Muscle of arm (tissue), 12 donors: ENCODE measurements around the gene FDXR. TPM values are rescaled to one million over a fixed set of nuclear protein-coding genes. Genes with fewer than 3 reads are reported as not detected.

ENCODE experiments used
- DNase-seq: peaks from one replicate; pipeline ENCODE4 v3.0.0-alpha.2; 2013
- polyA plus RNA-seq, 12 donors: library from polyadenylated mRNA; unstranded; fragments of 120-200 nt; gene quantifications; one replicate each; pipeline ENCODE4 v1.2.1, GENCODE V29; 2013; ENCODE audit not compliant: insufficient read length in 12 of 12

Gene FDXR
- polyA plus RNA-seq, 12 donors = 1.8 to 6.1 (median 2.6) TPM; not detected in 2

DNA sequence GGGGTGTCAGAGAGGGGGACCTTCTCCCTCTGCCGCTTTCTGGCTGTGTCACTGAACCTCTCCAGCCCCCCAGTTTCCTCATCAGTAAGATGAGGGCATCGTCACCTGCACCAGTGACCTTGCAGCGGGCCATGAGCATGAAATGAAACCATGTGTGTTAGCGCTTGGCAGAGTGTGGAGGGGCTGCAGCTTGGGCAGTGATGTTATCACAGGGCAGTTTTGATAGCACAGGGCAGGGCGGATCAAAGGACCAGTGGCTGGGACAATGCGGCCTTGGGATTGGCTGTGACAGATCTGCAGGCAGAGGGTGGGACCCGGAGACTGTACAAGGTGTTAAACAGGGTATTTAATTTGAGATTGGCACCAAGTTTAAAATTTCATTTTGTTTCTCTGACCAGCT is 57.7 kb downstream of the FDXR start:
- DNase-seq = no peak

DNA sequence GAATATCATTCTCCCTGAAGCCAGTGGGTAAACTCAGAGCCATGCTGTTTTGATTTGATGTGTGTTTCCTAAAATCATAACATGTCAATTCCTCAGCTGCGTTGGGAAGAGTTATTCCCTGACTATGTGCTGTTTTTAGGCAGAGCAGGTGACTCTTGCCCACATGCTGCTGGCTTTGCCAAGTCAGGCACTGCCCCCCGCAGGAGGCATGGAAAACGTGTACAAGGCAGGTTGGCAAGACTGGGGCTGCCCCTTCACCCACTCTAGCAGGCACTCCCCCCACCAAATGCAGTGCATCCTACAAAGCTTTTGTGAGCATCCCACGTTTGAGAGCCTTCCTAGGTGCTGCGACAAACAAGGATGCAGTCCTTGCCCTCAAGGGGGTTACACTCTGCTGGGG is 58.3 kb downstream of the FDXR start:
- DNase-seq = no peak

Other genes starting within 250 kb of the FDXR start
- gene CD300E, start 249.3 kb downstream of the FDXR start, polyA plus RNA-seq = under 1 TPM in 10 of 12 donors, not detected in 2; 0.13 to 0.68 (median 0.30) TPM
- gene CD300LF, start 160.1 kb downstream of the FDXR start, polyA plus RNA-seq = under 1 TPM in 8 of 12 donors, not detected in 4; 0.14 to 0.90 (median 0.24) TPM
- gene RAB37, start 135.7 kb downstream of the FDXR start, polyA plus RNA-seq = 1 to 10 TPM in 8 of 12 donors, under 1 TPM in 3, not detected in 1; 0.63 to 5.0 (median 1.3) TPM
- gene NHERF1, start 124.4 kb downstream of the FDXR start, polyA plus RNA-seq = 10 to 100 TPM in 2 of 12 donors, 1 to 10 TPM in 9, not detected in 1; 5.0 to 63.4 (median 6.7) TPM
- gene NAT9, start 96.6 kb downstream of the FDXR start, polyA plus RNA-seq = 10 to 100 TPM in 11 of 12 donors, not detected in 1; 26.8 to 42.5 (median 33.6) TPM
- 1 to 10 TPM in 1 of 12 donors, under 1 TPM in 9, not detected in 2; 0.48 to 1.1 (median 0.87) TPM for gene GRIN2C, start 13.1 kb downstream of the FDXR start, polyA plus RNA-seq
- 1 to 10 TPM in 2 of 12 donors, under 1 TPM in 3, not detected in 7; 0.07 to 2.7 (median 0.37) TPM for gene FADS6, start 20.6 kb upstream of the FDXR start, polyA plus RNA-seq
- 1 to 10 TPM in 1 of 12 donors, under 1 TPM in 3, not detected in 8; 0.04 to 2.3 (median 0.54) TPM for gene USH1G, start 50.3 kb upstream of the FDXR start, polyA plus RNA-seq
- gene OTOP2, start 51.3 kb upstream of the FDXR start, polyA plus RNA-seq = under 1 TPM in 1 of 12 donors, not detected in 11; 0.15 TPM
- not detected for gene OTOP3, start 62.9 kb upstream of the FDXR start, polyA plus RNA-seq
- gene HID1, start 99.8 kb upstream of the FDXR start, polyA plus RNA-seq = 10 to 100 TPM in 3 of 12 donors, 1 to 10 TPM in 8, not detected in 1; 4.1 to 16.4 (median 7.0) TPM
- 10 to 100 TPM in 2 of 12 donors, 1 to 10 TPM in 9, not detected in 1; 4.5 to 12.6 (median 7.0) TPM for gene CDR2L, start 114.6 kb upstream of the FDXR start, polyA plus RNA-seq
- gene MRPL58, start 139.7 kb upstream of the FDXR start, polyA plus RNA-seq = 10 to 100 TPM in 11 of 12 donors, not detected in 1; 13.8 to 23.6 (median 22.2) TPM
- 100 to 1,000 TPM in 11 of 12 donors, not detected in 1; 181 to 277 (median 254) TPM for gene ATP5PD, start 174.0 kb upstream of the FDXR start, polyA plus RNA-seq
- 10 to 100 TPM in 11 of 12 donors, not detected in 1; 10.5 to 23.8 (median 22.4) TPM for gene KCTD2, start 174.2 kb upstream of the FDXR start, polyA plus RNA-seq
- gene SLC16A5, start 215.0 kb upstream of the FDXR start, polyA plus RNA-seq = 10 to 100 TPM in 2 of 12 donors, 1 to 10 TPM in 8, not detected in 2; 5.3 to 17.4 (median 8.1) TPM
- 1 to 10 TPM in 11 of 12 donors, not detected in 1; 5.0 to 8.4 (median 6.7) TPM for gene ARMC7, start 237.0 kb upstream of the FDXR start, polyA plus RNA-seq